ENCODE measurements around the gene CALHM2.
"Not testable (repeated sequence)": the region's sequence is repeated elsewhere in the genome, so short reads cannot be mapped to it uniquely, and the experiment has no call there.

CALHM2 gene

GRCh38 chr10:103487410-103487708 is 35.2 kb upstream of the CALHM2 start:
- no peak overlapping the region for H3K4me3 ChIP-seq (ENCODE audit: low read length)
- TF ChIP-seq, protein P1, sequence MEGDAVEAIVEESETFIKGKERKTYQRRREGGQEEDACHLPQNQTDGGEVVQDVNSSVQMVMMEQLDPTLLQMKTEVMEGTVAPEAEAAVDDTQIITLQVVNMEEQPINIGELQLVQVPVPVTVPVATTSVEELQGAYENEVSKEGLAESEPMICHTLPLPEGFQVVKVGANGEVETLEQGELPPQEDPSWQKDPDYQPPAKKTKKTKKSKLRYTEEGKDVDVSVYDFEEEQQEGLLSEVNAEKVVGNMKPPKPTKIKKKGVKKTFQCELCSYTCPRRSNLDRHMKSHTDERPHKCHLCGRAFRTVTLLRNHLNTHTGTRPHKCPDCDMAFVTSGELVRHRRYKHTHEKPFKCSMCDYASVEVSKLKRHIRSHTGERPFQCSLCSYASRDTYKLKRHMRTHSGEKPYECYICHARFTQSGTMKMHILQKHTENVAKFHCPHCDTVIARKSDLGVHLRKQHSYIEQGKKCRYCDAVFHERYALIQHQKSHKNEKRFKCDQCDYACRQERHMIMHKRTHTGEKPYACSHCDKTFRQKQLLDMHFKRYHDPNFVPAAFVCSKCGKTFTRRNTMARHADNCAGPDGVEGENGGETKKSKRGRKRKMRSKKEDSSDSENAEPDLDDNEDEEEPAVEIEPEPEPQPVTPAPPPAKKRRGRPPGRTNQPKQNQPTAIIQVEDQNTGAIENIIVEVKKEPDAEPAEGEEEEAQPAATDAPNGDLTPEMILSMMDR (conservative IDR thresholded peaks at IDR 0.05; ENCODE audit: low read length) = no peak
- DNase-seq (ENCODE audit: low read depth) = no peak

GRCh38 chr10:103486635-103487409 is 34.7 kb upstream of the CALHM2 start:
- DNase-seq (ENCODE audit: low read depth); H3K4me3 ChIP-seq (ENCODE audit: low read length): not testable (repeated sequence)

- no peak overlapping the region for H3K4me3 ChIP-seq (ENCODE audit: low read length)
- DNase-seq (ENCODE audit: low read depth) = peak; percentile 73
- TF ChIP-seq, protein P1 (conservative IDR thresholded peaks at IDR 0.05; ENCODE audit: low read length) = peak; percentile 80
These were observed 29.9 kb upstream of the CALHM2 start for GRCh38 chr10:103481974-103482531.

DNA sequence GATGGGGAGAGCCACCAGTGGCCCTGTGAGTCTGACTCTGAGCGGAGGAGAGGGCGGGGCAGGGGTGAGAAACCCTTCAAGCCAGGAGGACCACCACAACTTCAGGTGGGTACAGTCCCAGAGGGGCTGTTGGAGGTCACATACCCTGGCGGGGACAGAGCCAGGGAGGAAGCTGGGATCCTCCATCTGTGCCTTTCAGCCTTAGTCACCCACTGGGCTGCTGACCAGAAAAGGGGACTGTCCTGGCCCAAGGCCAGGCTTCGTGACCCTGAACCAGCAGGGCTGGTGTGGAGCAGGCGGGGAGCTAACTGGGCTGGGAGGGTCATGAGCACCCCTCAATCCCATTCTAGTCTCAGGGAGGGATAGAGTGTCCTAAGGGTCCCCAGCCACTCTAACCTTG is 28.4 kb upstream of the CALHM2 start:
- peak; percentile 36 for DNase-seq (ENCODE audit: low read depth)
- H3K4me3 ChIP-seq (ENCODE audit: low read length) = no peak overlapping the region
- TF ChIP-seq, protein P1 (conservative IDR thresholded peaks at IDR 0.05; ENCODE audit: low read length) = no peak

- DNase-seq (ENCODE audit: low read depth) = no peak
- H3K4me3 ChIP-seq (ENCODE audit: low read length) = no peak within 1 kb of the TSS
- TF ChIP-seq, protein P1 (conservative IDR thresholded peaks at IDR 0.05; ENCODE audit: low read length) = no peak
These were observed 27.0 kb upstream of the CALHM2 start, which contains the start of gene CALHM3 for GRCh38 chr10:103479135-103479534. Gene CALHM3 (minus strand): TSS chr10:103479240. CDS start chr10:103479032, 208 bp downstream.

DNA sequence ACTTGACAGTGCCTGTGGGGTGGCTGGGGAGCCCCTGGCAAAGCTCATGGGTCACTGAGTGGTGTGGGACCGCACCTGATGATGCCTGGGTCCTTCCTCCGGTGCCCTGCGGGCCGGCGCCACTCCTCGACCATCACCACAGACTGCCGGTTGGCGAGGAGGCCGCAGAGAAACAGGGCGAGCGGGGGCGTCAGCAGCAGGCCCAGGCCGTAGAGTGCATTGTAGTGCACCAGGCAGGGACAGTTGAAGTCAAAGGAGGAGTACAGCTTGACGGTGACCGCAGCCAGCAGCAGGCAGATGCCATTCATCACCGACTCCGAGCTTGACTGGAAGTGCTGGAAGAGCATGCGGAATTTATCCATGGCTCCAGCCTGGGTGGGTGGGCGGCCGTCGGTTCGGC is 26.5 kb upstream of the CALHM2 start:
- TF ChIP-seq, protein P1 (conservative IDR thresholded peaks at IDR 0.05; ENCODE audit: low read length) = no peak

DNA sequence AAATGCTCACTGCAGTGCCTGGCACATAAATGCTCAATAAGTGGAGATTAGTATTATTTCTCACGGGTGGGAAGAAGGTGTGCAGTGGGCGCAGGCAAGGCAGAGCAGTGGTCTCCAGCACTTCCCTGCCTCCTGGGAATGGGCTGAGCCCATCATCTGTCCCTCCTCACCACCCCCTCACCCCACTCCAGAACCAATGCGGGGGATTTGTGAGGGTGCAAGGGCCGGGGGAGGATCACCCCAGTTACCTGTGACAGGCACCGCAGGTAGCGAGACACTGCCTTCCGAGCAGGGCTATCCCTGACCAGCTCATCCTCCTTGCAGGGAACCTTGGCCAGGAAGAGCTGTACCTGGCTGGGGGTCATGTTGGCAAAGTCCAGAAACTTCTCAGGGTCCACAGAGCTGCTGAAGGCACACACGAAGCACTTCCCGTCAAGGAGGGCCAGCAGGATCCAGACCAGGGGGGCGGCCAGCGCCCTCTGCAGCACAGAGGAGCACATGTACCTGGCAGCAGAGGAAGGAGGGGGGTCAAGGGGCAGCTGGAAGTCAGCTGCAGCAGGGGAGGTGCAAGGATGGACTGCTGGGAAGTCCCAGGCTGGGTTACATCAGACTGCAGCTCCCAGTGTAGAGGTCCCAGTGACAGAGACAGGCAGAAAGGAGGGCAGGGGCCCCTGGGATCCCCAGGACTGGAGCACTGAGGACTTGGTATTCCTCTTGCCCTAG is 24.0 kb upstream of the CALHM2 start:
- no peak for DNase-seq (ENCODE audit: low read depth)
- TF ChIP-seq, protein P1 (conservative IDR thresholded peaks at IDR 0.05; ENCODE audit: low read length) = no peak
- H3K4me3 ChIP-seq (ENCODE audit: low read length) = no peak overlapping the region

More for the DNA sequence above, 26.5 kb upstream of the CALHM2 start:
- DNase-seq (ENCODE audit: low read depth) = no peak
- no peak overlapping the region for H3K4me3 ChIP-seq (ENCODE audit: low read length)

All from AG10803 (cell line).